VCaP (cell line): ENCODE data around the gene ZNF70.

ENCODE experiments used
- H3K27ac ChIP-seq: fragments of 450-650 bp; 2 replicates; pipeline ENCODE4 v1.5.1; 2017
- TF ChIP-seq, protein P1 (sequence below): fragments of 450-650 bp; conservative IDR thresholded peaks from 2 replicates; pipeline ENCODE4 v1.5.1; 2017; ENCODE audit warnings: mild to moderate bottlenecking, moderate library complexity

ZNF70 gene

DNA sequence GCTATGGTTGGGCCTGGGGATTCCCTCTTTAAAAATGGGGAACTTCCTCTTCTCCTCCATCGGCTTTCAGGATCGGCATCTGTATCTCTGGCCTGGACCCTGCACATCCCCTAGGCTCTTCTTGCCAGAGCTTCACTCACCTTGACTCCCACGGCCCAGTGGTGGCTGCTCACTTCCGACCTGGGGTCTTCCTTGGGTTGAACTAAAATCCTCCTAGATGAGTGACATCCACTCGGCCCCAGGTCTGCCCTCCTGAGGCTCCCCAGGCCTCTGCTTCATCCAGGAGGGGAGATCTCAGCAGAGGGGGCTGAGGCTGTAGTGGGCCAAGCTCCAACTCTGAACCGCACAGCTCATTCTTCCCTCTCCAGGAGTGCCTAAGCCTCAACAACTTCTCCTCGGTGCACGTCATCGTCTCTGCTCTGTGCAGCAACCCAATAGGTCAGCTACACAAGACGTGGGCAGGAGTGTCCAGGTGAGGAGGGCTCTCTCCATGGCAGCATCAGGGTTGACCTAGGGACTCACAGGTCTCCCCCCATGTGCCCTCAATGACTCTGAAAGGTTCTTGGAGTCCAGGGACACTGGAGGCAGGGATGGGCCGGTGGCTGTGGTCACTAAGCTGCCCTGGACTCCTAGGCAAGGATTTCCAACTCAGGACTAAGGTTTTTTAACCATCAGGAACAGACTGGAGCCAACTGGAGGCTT lies 56.8 kb downstream of the ZNF70 start:
- no peak overlapping the region for H3K27ac ChIP-seq

DNA sequence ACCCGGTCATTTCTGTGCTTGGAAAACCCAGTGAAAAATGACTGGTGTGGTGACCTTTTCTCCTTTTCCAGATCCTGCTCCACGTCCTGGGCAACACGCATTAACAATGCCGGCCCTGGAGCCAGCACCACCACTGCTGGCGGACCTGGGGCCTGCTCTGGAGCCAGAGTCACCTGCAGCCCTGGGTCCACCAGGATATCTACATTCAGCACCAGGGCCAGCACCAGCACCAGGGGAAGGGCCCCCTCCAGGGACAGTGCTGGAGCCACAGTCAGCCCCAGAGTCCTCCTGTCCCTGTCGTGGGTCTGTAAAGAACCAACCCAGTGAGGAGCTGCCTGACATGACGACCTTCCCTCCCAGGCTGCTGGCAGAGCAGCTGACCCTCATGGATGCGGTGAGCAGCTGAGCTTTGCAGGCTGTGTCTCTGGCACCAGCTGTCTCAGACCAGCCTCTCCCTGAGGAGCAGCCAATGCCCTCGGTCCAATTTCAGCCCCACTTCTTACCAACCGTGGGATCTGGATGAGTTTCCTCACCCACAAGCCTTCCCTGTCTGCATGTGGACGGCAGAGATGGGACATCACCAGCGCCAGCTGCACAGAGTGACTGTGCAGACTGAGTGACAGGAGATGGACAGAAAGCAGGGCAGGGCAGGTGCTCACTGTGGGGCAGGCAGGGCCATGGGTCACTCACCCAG lies 58.2 kb downstream of the ZNF70 start:
- no peak overlapping the region for H3K27ac ChIP-seq
- TF ChIP-seq, protein P1, sequence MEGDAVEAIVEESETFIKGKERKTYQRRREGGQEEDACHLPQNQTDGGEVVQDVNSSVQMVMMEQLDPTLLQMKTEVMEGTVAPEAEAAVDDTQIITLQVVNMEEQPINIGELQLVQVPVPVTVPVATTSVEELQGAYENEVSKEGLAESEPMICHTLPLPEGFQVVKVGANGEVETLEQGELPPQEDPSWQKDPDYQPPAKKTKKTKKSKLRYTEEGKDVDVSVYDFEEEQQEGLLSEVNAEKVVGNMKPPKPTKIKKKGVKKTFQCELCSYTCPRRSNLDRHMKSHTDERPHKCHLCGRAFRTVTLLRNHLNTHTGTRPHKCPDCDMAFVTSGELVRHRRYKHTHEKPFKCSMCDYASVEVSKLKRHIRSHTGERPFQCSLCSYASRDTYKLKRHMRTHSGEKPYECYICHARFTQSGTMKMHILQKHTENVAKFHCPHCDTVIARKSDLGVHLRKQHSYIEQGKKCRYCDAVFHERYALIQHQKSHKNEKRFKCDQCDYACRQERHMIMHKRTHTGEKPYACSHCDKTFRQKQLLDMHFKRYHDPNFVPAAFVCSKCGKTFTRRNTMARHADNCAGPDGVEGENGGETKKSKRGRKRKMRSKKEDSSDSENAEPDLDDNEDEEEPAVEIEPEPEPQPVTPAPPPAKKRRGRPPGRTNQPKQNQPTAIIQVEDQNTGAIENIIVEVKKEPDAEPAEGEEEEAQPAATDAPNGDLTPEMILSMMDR, result no peak

More for the DNA sequence above, 56.8 kb downstream of the ZNF70 start:
- TF ChIP-seq, protein P1, result no peak

DNA sequence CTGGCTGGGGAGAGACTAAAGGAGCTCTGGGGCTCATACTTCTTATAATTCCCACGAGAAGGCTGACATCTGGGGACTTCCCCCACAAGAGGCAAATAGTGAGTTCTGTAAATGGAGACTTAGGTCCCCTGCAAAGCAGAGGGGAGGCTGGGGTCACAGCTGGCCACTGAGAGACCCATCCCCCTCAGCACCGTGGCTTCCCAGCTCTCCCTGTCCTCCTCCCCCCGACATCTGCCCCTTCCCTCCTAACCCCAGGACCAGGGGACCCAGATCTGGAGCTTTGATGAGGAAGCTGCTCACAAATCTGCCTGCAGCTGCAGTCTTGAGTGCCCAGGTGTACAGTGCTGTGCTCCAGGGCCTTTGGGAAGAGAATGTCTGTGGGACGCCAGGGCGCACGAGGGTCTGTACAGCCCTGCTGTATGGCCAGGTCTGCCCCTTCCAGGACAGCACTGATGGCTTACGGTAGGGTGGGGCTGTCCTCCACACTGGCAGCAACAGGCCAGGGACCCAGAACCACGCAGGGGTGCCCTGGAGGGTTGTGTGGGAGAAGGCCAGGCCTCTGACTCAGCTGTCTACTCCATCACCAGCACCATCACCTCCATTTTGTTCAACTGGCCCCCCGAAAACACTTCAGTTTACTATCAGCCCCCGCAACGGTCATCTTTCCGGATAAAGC lies 59.0 kb downstream of the ZNF70 start:
- TF ChIP-seq, protein P1, result no peak
- no peak overlapping the region for H3K27ac ChIP-seq

DNA sequence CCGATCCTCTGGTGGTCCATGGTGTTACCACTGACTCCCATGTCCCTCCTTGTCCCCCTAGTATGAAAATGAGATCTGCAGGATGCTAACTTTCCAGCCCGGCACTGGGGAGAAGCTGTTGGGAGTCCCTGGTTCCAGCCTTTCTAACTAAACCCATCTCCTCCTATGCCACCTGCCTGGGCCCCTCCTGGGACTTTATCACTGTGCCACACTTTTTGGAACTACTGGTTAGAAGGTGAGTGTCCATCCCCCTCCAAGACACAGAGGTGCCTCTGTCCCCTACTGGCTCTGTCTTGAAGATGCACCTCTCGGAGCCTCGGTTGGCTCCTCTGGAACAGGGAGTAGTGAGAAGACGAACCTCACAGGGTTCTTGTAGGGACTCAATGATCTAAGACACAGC lies 60.2 kb downstream of the ZNF70 start, which contains the start of gene RGL4:
RGL4 (plus strand) TSS at position 301 of the 400 bp plus-strand sequence. CDS start 1,018 bp downstream, outside the sequence.
- no peak within 1 kb of the TSS for H3K27ac ChIP-seq
- TF ChIP-seq, protein P1, result no peak

DNA sequence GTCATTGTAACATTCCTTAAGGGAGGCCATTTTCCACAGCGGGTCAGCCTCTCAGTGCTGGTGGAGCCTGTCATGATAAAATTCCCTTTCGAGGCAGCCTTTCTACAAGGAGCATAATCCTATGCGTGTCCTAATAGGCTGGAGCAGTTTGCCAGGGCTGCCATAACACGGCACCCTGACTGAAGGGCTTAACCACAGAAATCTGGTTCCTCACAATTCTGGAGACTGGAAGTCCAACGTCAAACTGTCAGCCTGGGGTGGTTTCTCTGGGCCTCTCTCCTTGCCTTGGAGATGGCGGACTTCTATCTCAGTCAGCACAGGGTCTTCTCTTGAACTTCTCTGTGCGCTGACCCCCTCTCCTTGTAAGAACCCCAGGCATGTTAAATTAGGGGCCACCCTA lies 61.5 kb downstream of the ZNF70 start:
- TF ChIP-seq, protein P1, result no peak
- no peak overlapping the region for H3K27ac ChIP-seq
